Subcutaneous adipose tissue (tissue), 4 donors: ENCODE data around the gene PPP2R5C. TPM values are rescaled to one million over a fixed set of nuclear protein-coding genes. Genes with fewer than 3 reads are reported as not detected.

ENCODE experiments used
- CTCF ChIP-seq: fragments of 450-650 bp; IDR thresholded peaks from one replicate; pipeline ENCODE4 v1.5.1; 2016; ENCODE audit warnings: low read depth, mild to moderate bottlenecking, control low read depth, antibody characterized with exemption, moderate library complexity
- total RNA-seq, 4 donors: library from RNA; depleted of rRNA; stranded (reverse); fragments of >200 nt; gene quantifications; one replicate each; pipeline ENCODE4 v1.1.0, GENCODE V29; 2016

The PPP2R5C gene
- total RNA-seq: 100 to 1,000 TPM in 2 of 4 donors, 10 to 100 TPM in 2; 98.9 to 127 (median 102) TPM

GRCh38 chr14:101761032-101761880 lies at the start of gene PPP2R5C:
PPP2R5C (plus strand) TSS chr14:101761709; CDS start chr14:101761894, 185 bp downstream.
- TF ChIP-seq CTCF: no peak

GRCh38 chr14:101713621-101714349 lies 47.7 kb upstream of the PPP2R5C start:
- no peak for TF ChIP-seq CTCF

GRCh38 chr14:101714394-101714793 lies 47.1 kb upstream of the PPP2R5C start:
- no peak for TF ChIP-seq CTCF

GRCh38 chr14:101715210-101716076 lies 46.1 kb upstream of the PPP2R5C start:
- no peak for TF ChIP-seq CTCF

GRCh38 chr14:101716077-101716950 lies 45.2 kb upstream of the PPP2R5C start:
- no peak for TF ChIP-seq CTCF

- no peak for TF ChIP-seq CTCF
Observed at GRCh38 chr14:101716956-101717662, 44.4 kb upstream of the PPP2R5C start.
